Measurements from ENCODE around the gene FHDC1. TPM values are rescaled to one million over a fixed set of nuclear protein-coding genes. Genes with fewer than 3 reads are reported as not detected.

Gene FHDC1
- total RNA-seq, 4 donors from 2014 or later: 0.96 to 2.0 (median 1.2) TPM

GRCh38 chr4:152972821-152973628 is 36.9 kb downstream of the FHDC1 start:
- ATAC-seq (ENCODE audit: low FRiP score): peak; percentile 84
- DNase-seq (ENCODE audit: low spot score): no peak
- TF ChIP-seq CTCF (IDR thresholded peaks at IDR 0.05): no peak

- DNase-seq (ENCODE audit: low spot score) (no peak), ATAC-seq (ENCODE audit: low FRiP score) (no peak)
- no peak for TF ChIP-seq CTCF (IDR thresholded peaks at IDR 0.05)
These were observed 37.7 kb downstream of the FHDC1 start for GRCh38 chr4:152973629-152974467.

DNA sequence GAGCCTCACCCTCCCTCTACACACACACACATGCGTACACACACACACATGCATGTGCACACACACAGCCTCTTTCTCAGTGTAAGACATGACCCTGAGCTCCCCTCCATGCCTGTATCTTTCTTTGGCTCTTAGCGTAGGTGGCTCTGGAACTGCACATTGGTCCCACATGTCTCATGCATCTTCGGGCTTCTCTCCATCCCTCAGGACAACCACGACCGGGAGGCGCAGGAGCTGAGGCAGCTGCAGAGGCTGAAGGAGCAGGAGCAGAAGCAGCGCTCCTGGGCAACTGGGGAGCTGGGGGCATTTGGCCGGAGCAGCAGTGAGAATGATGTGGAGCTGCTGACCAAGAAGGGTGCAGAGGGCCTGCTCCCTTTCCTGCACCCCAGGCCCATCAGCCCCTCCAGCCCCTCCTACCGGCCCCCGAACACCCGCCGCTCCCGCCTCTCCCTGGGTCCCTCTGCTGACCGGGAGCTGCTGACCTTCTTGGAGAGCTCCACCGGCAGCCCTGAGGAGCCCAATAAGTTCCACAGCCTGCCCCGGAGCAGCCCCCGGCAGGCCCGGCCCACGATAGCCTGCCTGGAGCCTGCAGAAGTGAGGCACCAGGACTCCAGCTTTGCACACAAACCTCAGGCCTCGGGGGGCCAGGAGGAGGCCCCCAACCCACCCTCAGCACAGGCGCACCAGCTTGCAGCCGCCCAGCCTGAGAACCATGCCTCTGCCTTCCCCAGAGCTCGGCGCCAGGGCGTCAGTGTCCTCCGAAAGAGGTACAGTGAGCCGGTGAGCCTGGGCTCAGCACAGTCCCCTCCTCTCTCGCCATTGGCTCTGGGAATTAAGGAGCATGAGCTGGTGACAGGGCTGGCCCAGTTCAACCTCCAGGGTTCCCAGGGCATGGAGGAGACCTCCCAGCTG is 38.6 kb downstream of the FHDC1 start:
- no peak for ATAC-seq (ENCODE audit: low FRiP score)
- no peak for TF ChIP-seq CTCF (IDR thresholded peaks at IDR 0.05)

GRCh38 chr4:152975380-152976211 is 39.5 kb downstream of the FHDC1 start:
- DNase-seq (ENCODE audit: low spot score) (no peak), ATAC-seq (ENCODE audit: low FRiP score) (no peak)
- no peak for TF ChIP-seq CTCF (IDR thresholded peaks at IDR 0.05)

More for the DNA sequence above, 38.6 kb downstream of the FHDC1 start:
- no peak for DNase-seq (ENCODE audit: low spot score)

GRCh38 chr4:152976212-152976761 is 40.2 kb downstream of the FHDC1 start:
- ATAC-seq (ENCODE audit: low FRiP score) (no peak), DNase-seq (ENCODE audit: low spot score) (no peak)
- no peak for TF ChIP-seq CTCF (IDR thresholded peaks at IDR 0.05)

Measured in omental fat pad (tissue), 4 donors.